SK-N-SH (cell line): ENCODE results near the gene GSG1L. TPM values are rescaled to one million over a fixed set of nuclear protein-coding genes. Genes with fewer than 3 reads are reported as not detected.

Experiments
- CTCF ChIA-PET: fragments of 300-600, 350-600 bp; formaldehyde crosslinking; extraction: SDS; loops from one replicate; lab custom pipeline; 2021; lab: Yijun Ruan, JAX
- POLR2A ChIA-PET: fragments of 350-600 bp; sonication (Branson Sonifier 250); formaldehyde crosslinking; extraction: SDS; loops from one replicate; lab custom pipeline; 2020; ENCODE audit warnings: antibody characterized with exemption, inconsistent platforms; lab: Yijun Ruan, JAX
- DNase-seq: peaks from one replicate; pipeline ENCODE4 v3.0.0; 2012
- H2AFZ ChIP-seq: fragments of 200-600 bp; sonication (generic); 2 replicates; pipeline ENCODE4 v1.8.1; 2016; ENCODE audit warnings: antibody characterized with exemption, mild to moderate bottlenecking, low read depth
- H3F3A ChIP-seq: fragments of 200-600 bp; sonication (generic); replicated peaks from 2 replicates; pipeline ENCODE3; 2016; ENCODE audit warnings: antibody characterized with exemption, mild to moderate bottlenecking; ENCODE audit not compliant: insufficient read depth
- H3K27ac ChIP-seq, 2 experiments: fragments of 200-500 bp in 1 of 2; fragments of 200-600 bp in 1 of 2; sonication (Bioruptor generic) in 1 of 2; sonication (generic), shearing (Covaris generic) in 1 of 2; 2 replicates each; pipeline versions ENCODE4 v1.5.1 to v1.6.1; 2014 to 2016; ENCODE audit warnings: low read depth in 2 of 2, inconsistent platforms in 1 of 2, low read length in 1 of 2, mild to moderate bottlenecking in 1 of 2, mixed read lengths in 1 of 2
- H3K27me3 ChIP-seq: fragments of 200-600 bp; sonication (generic), shearing (Covaris generic); 2 replicates; pipeline ENCODE4 v1.6.1; 2016; ENCODE audit warnings: mixed run types; ENCODE audit not compliant: insufficient read depth
- H3K36me3 ChIP-seq, 2 experiments: fragments of 200-500 bp in 1 of 2; fragments of 200-600 bp in 1 of 2; sonication (Bioruptor generic) in 1 of 2; sonication (generic) in 1 of 2; replicated peaks in 1 of 2; 2 replicates each; pipeline versions ENCODE3 to v1.5.1; 2014 to 2016; ENCODE audit warnings: low read length in 1 of 2, mild to moderate bottlenecking in 1 of 2; ENCODE audit not compliant: insufficient read depth in 2 of 2, control insufficient read depth in 1 of 2
- H3K4me1 ChIP-seq, 2 experiments: fragments of 200-500 bp in 1 of 2; fragments of 200-600 bp in 1 of 2; sonication (Bioruptor generic) in 1 of 2; sonication (generic), shearing (Covaris generic) in 1 of 2; 2 replicates each; pipeline versions ENCODE4 v1.5.1 to v1.6.1; 2014 to 2016; ENCODE audit warnings: low read depth in 1 of 2, low read length in 1 of 2, mixed run types in 1 of 2; ENCODE audit not compliant: insufficient read depth in 2 of 2, control insufficient read depth in 1 of 2
- H3K4me2 ChIP-seq: fragments of 200-600 bp; sonication (generic), shearing (Covaris generic); 2 replicates; pipeline ENCODE4 v1.6.1; 2017; ENCODE audit warnings: mixed run types
- H3K4me3 ChIP-seq, 2 experiments: fragments of 200-500 bp in 1 of 2; fragments of 200-600 bp in 1 of 2; sonication (Bioruptor generic) in 1 of 2; sonication (generic), shearing (Covaris generic) in 1 of 2; 2 replicates each; pipeline versions ENCODE4 v1.5.1 to v1.8.1; 2014 to 2016; ENCODE audit warnings: low read depth in 2 of 2, inconsistent platforms in 1 of 2, low read length in 1 of 2, mild to moderate bottlenecking in 1 of 2, mixed read lengths in 1 of 2, moderate library complexity in 1 of 2
- H3K79me2 ChIP-seq: fragments of 200-600 bp; sonication (generic); 2 replicates; pipeline ENCODE4 v1.8.1; 2017; ENCODE audit warnings: mild to moderate bottlenecking; ENCODE audit not compliant: insufficient read depth
- H3K9ac ChIP-seq: fragments of 200-600 bp; sonication (generic); 2 replicates; pipeline ENCODE4 v1.6.1; 2017; ENCODE audit warnings: mixed run types
- H3K9me2 ChIP-seq: fragments of 200-600 bp; sonication (generic); 2 replicates; pipeline ENCODE4 v1.6.1; 2017; ENCODE audit warnings: mixed run types
- H3K9me3 ChIP-seq: fragments of 200-600 bp; sonication (generic); 2 replicates; pipeline ENCODE4 v1.6.1; 2017; ENCODE audit warnings: mixed run types, mild to moderate bottlenecking, moderate library complexity
- H4K20me1 ChIP-seq: fragments of 200-600 bp; sonication (generic); 2 replicates; pipeline ENCODE4 v1.6.1; 2017; ENCODE audit warnings: mild to moderate bottlenecking, mixed run types; ENCODE audit not compliant: insufficient read depth
- CHD2 ChIP-seq: fragments of 150-350 bp; IDR thresholded peaks from 2 replicates; pipeline ENCODE4 v1.6.1; 2018; ENCODE audit warnings: low read length; ENCODE audit not compliant: partially characterized antibody
- ELF1 ChIP-seq: IDR thresholded peaks from 2 replicates; pipeline ENCODE4 v1.4.0; 2012
- EP300 ChIP-seq, 2 experiments: IDR thresholded peaks; 2 replicates each; pipeline versions ENCODE4 v1.4.0 to v1.6.1; 2012; ENCODE audit warnings: borderline replicate concordance in 1 of 2, low read depth in 1 of 2, low read length in 1 of 2
- FOXJ3 ChIP-seq: sonication (generic); formaldehyde crosslinking; IDR thresholded peaks from 2 replicates; pipeline ENCODE4 v1.5.1; 2020; ENCODE audit warnings: mild to moderate bottlenecking, missing genetic modification reagents
- FOXM1 ChIP-seq: IDR thresholded peaks from 2 replicates; pipeline ENCODE4 v1.4.0; 2012; ENCODE audit warnings: low read depth, mild to moderate bottlenecking
- JUND ChIP-seq: IDR thresholded peaks from 2 replicates; pipeline ENCODE4 v1.4.0; 2012
- PBX3 ChIP-seq: IDR thresholded peaks from 2 replicates; pipeline ENCODE4; 2012
- POLR2AphosphoS5 ChIP-seq: IDR thresholded peaks from 2 replicates; pipeline ENCODE4 v1.6.1; 2012; ENCODE audit warnings: low read depth, low read length
- RCOR1 ChIP-seq: fragments of 150-350 bp; IDR thresholded peaks from 2 replicates; pipeline ENCODE4 v1.6.1; 2017; ENCODE audit warnings: antibody characterized with exemption, low read length
- TAF1 ChIP-seq: IDR thresholded peaks from 2 replicates; pipeline ENCODE4 v1.6.1; 2012; ENCODE audit warnings: low read depth, mild to moderate bottlenecking, low read length, moderate library complexity, borderline replicate concordance
- USF1 ChIP-seq: IDR thresholded peaks from 2 replicates; pipeline ENCODE4 v1.4.0; 2012; ENCODE audit warnings: low read depth, borderline replicate concordance
- USF2 ChIP-seq: fragments of 150-350 bp; IDR thresholded peaks from 2 replicates; pipeline ENCODE4 v1.6.1; 2017; ENCODE audit warnings: antibody characterized with exemption, low read length, low read depth, borderline replicate concordance
- YY1 ChIP-seq: IDR thresholded peaks from 2 replicates; pipeline ENCODE4 v1.4.0; 2012; ENCODE audit warnings: low read depth, mild to moderate bottlenecking
- WGBS: methylation state at CpG from one replicate; pipeline ENCODE4 v1.1.6; 2017; ENCODE audit warnings: low lambda C conversion rate; 5-methylcytosine and 5-hydroxymethylcytosine counted together
- polyA plus RNA-seq, 3 experiments: library from polyadenylated mRNA; depleted of rRNA; stranded (reverse); fragments of >200 nt; gene quantifications; 2 replicates each; pipeline ENCODE4 v1.2.3, GENCODE V29; 2012
- TF ChIP-seq, protein P1 (sequence below): fragments of 200-600 bp; sonication (generic); IDR thresholded peaks from 2 replicates; pipeline ENCODE4 v1.6.1; 2017; ENCODE audit warnings: antibody characterized with exemption, mild to moderate bottlenecking, moderate library complexity
- TF ChIP-seq, protein P2 (sequence below): IDR thresholded peaks from 2 replicates; pipeline ENCODE4 v1.6.1; 2012; ENCODE audit warnings: mild to moderate bottlenecking, low read depth, low read length, moderate library complexity

Gene GSG1L
- polyA plus RNA-seq, 1 of the 3 experiments (the other 2 are of a cell fraction), result not detected

DNA sequence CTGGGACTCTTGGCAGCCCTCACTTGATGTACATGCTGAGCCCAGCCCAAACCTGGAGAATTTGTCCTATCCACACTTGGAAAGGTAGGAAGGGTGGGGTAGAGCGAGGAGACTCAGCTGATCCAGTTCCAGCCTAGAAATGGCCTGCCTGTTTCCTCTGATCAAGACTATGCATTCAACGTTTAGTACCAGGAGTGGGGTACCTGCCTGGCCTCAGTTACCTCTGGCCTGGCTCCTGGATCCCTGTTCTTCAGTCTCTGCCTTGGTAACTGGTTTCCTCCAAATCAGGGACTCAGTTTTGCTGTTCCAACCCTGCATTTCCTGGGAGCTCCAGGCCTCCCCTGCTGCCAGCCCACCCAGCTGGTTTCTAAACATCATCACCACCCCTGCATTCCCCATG lies 233.5 kb downstream of the GSG1L start:
- no peak overlapping the region for H3K4me2 ChIP-seq
- POLR2A ChIA-PET, result no interaction called here
- no peaks in the 10 kb centered on the region for H3F3A ChIP-seq
- H3K9me2 ChIP-seq, result no peaks in the 10 kb centered on the region
- no peaks in the 10 kb centered on the region for H3K27me3 ChIP-seq
- TF ChIP-seq, protein P1, sequence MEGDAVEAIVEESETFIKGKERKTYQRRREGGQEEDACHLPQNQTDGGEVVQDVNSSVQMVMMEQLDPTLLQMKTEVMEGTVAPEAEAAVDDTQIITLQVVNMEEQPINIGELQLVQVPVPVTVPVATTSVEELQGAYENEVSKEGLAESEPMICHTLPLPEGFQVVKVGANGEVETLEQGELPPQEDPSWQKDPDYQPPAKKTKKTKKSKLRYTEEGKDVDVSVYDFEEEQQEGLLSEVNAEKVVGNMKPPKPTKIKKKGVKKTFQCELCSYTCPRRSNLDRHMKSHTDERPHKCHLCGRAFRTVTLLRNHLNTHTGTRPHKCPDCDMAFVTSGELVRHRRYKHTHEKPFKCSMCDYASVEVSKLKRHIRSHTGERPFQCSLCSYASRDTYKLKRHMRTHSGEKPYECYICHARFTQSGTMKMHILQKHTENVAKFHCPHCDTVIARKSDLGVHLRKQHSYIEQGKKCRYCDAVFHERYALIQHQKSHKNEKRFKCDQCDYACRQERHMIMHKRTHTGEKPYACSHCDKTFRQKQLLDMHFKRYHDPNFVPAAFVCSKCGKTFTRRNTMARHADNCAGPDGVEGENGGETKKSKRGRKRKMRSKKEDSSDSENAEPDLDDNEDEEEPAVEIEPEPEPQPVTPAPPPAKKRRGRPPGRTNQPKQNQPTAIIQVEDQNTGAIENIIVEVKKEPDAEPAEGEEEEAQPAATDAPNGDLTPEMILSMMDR, result no peak
- TF ChIP-seq FOXM1 (no peak), FOXJ3 (CRISPR knock-in tag) (no peak), POLR2AphosphoS5 (no peak), TAF1 (no peak), JUND (no peak), CHD2 (no peak), YY1 (no peak), EP300 (IDR thresholded peaks at IDR 0.05; ENCODE audit: borderline replicate concordance in 1 of 2, low read depth in 1 of 2, low read length in 1 of 2) (no peak), USF1 (no peak), PBX3 (no peak), ELF1 (no peak), USF2 (no peak), RCOR1 (no peak)
- TF ChIP-seq, protein P2, sequence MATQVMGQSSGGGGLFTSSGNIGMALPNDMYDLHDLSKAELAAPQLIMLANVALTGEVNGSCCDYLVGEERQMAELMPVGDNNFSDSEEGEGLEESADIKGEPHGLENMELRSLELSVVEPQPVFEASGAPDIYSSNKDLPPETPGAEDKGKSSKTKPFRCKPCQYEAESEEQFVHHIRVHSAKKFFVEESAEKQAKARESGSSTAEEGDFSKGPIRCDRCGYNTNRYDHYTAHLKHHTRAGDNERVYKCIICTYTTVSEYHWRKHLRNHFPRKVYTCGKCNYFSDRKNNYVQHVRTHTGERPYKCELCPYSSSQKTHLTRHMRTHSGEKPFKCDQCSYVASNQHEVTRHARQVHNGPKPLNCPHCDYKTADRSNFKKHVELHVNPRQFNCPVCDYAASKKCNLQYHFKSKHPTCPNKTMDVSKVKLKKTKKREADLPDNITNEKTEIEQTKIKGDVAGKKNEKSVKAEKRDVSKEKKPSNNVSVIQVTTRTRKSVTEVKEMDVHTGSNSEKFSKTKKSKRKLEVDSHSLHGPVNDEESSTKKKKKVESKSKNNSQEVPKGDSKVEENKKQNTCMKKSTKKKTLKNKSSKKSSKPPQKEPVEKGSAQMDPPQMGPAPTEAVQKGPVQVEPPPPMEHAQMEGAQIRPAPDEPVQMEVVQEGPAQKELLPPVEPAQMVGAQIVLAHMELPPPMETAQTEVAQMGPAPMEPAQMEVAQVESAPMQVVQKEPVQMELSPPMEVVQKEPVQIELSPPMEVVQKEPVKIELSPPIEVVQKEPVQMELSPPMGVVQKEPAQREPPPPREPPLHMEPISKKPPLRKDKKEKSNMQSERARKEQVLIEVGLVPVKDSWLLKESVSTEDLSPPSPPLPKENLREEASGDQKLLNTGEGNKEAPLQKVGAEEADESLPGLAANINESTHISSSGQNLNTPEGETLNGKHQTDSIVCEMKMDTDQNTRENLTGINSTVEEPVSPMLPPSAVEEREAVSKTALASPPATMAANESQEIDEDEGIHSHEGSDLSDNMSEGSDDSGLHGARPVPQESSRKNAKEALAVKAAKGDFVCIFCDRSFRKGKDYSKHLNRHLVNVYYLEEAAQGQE, result no peak
- no peak for DNase-seq
- H3K36me3 ChIP-seq, result no peaks in the 10 kb centered on the region
- H3K9ac ChIP-seq, result no peak overlapping the region
- H4K20me1 ChIP-seq, result no peaks in the 10 kb centered on the region
- 4% methylated on average over 2 of the region's 2 CpGs for WGBS
- H3K27ac ChIP-seq, result no peak overlapping the region
- H2AFZ ChIP-seq, result no peak overlapping the region
- CTCF ChIA-PET, result no interaction called here
- H3K79me2 ChIP-seq, result no peaks in the 10 kb centered on the region
- H3K4me1 ChIP-seq, result no peaks in the 10 kb centered on the region
- no peaks in the 10 kb centered on the region for H3K9me3 ChIP-seq
- no peak overlapping the region for H3K4me3 ChIP-seq
